Muscle of arm (tissue), 14 donors: ENCODE data around the gene NPAS2. TPM values are rescaled to one million over a fixed set of nuclear protein-coding genes. Genes with fewer than 3 reads are reported as not detected.

Experiments used
- DNase-seq: peaks from one replicate; pipeline ENCODE4 v3.0.0-alpha.2; 2013
- long read RNA-seq, 11 donors: transcript quantifications; one replicate each; lab custom pipeline, GENCODE V29; 2026
- polyA plus RNA-seq, 12 donors: library from polyadenylated mRNA; unstranded; fragments of 120-200 nt; gene quantifications; one replicate each; pipeline ENCODE4 v1.2.1, GENCODE V29; 2013; ENCODE audit not compliant: insufficient read length in 12 of 12

NPAS2 gene
- polyA plus RNA-seq = 10 to 100 TPM in 7 of 12 donors, 1 to 10 TPM in 4, not detected in 1; 8.8 to 24.4 (median 10.7) TPM
- long read RNA-seq, donor 1, partial matches to known transcripts = 6 of 6 reads
- long read RNA-seq, donor 1, other reads (novel, unspliced or antisense) = 0 of 6 reads
- long read RNA-seq, donor 2 = 0 reads
- long read RNA-seq, donor 3 = 0 reads
- long read RNA-seq, donor 4 = 0 reads
- long read RNA-seq, donor 5 = 0 reads
- long read RNA-seq, donor 6 = 0 reads
- long read RNA-seq, donor 7 = 0 reads
- long read RNA-seq, donor 8 = 0 reads
- long read RNA-seq, donor 9 = 0 reads
- long read RNA-seq, donor 10 = 0 reads
- long read RNA-seq, donor 11, full-length matches to known transcripts = 1 of 1 reads
- long read RNA-seq, donor 11, partial matches to known transcripts = 0 of 1 reads
- long read RNA-seq, donor 11, other reads (novel, unspliced or antisense) = 0 of 1 reads

GRCh38 chr2:100819370-100820272, at the start of gene NPAS2:
TSS of gene NPAS2 (plus strand) at chr2:100820139. CDS start at chr2:100904755, 84,616 bp downstream.
- peak; percentile 42 for DNase-seq

GRCh38 chr2:100771125-100771524, 48.8 kb upstream of the NPAS2 start:
- DNase-seq = no peak

GRCh38 chr2:100773538-100773937, 46.4 kb upstream of the NPAS2 start:
- no peak for DNase-seq

GRCh38 chr2:100776445-100776844, 43.5 kb upstream of the NPAS2 start:
- DNase-seq = no peak

GRCh38 chr2:100778637-100779450, 41.1 kb upstream of the NPAS2 start:
- DNase-seq = no peak

- no peak for DNase-seq
Observed at GRCh38 chr2:100779908-100780202, 40.1 kb upstream of the NPAS2 start.

GRCh38 chr2:100780203-100781008, 39.5 kb upstream of the NPAS2 start:
- no peak for DNase-seq

- DNase-seq = no peak
Observed at GRCh38 chr2:100781009-100781325, 39.0 kb upstream of the NPAS2 start.

GRCh38 chr2:100781523-100782379, 38.2 kb upstream of the NPAS2 start:
- DNase-seq = no peak

- no peak for DNase-seq
Observed at GRCh38 chr2:100782380-100782878, 37.5 kb upstream of the NPAS2 start.

- no peak for DNase-seq
Observed at GRCh38 chr2:100783987-100784386, 36.0 kb upstream of the NPAS2 start.

GRCh38 chr2:100784681-100785080, 35.3 kb upstream of the NPAS2 start:
- no peak for DNase-seq

GRCh38 chr2:100785626-100786296, 34.2 kb upstream of the NPAS2 start:
- DNase-seq = no peak

GRCh38 chr2:100786297-100786658, 33.7 kb upstream of the NPAS2 start:
- no peak for DNase-seq

GRCh38 chr2:100786985-100787384, 33.0 kb upstream of the NPAS2 start:
- no peak for DNase-seq

GRCh38 chr2:100789361-100789760, 30.6 kb upstream of the NPAS2 start:
- no peak for DNase-seq

- no peak for DNase-seq
Observed at GRCh38 chr2:100791294-100791935, 28.5 kb upstream of the NPAS2 start.

- DNase-seq = no peak
Observed at GRCh38 chr2:100791936-100792308, 28.0 kb upstream of the NPAS2 start.

- no peak for DNase-seq
Observed at GRCh38 chr2:100793220-100793619, 26.7 kb upstream of the NPAS2 start.
